ENCODE measurements around the gene TLE5.
"Not testable (repeated sequence)": the region's sequence is repeated elsewhere in the genome, so short reads cannot be mapped to it uniquely, and the experiment has no call there.

TLE5 gene

GRCh38 chr19:3025549-3025886 is 36.8 kb downstream of the TLE5 start:
- no peak for DNase-seq (ENCODE audit: low read depth)

GRCh38 chr19:3024870-3025548 is 37.3 kb downstream of the TLE5 start:
- no peak for DNase-seq (ENCODE audit: low read depth)

GRCh38 chr19:3024509-3024869 is 37.8 kb downstream of the TLE5 start:
- DNase-seq (ENCODE audit: low read depth), result no peak

GRCh38 chr19:3020321-3020960 is 41.9 kb downstream of the TLE5 start:
- no peak for DNase-seq (ENCODE audit: low read depth)

GRCh38 chr19:3019211-3019854 is 43.0 kb downstream of the TLE5 start:
- DNase-seq (ENCODE audit: low read depth), result no peak

- no peak for DNase-seq (ENCODE audit: low read depth)
These were observed 44.4 kb downstream of the TLE5 start for GRCh38 chr19:3017923-3018322.

- DNase-seq (ENCODE audit: low read depth), result no peak
These were observed 46.9 kb downstream of the TLE5 start for GRCh38 chr19:3015126-3016057.

- DNase-seq (ENCODE audit: low read depth), result no peak
These were observed 48.2 kb downstream of the TLE5 start for GRCh38 chr19:3014135-3014534.

GRCh38 chr19:3013263-3013725 is 49.0 kb downstream of the TLE5 start:
- no peak for DNase-seq (ENCODE audit: low read depth)

GRCh38 chr19:3012621-3013262 is 49.6 kb downstream of the TLE5 start:
- no peak for DNase-seq (ENCODE audit: low read depth)

GRCh38 chr19:3012059-3012458 is 50.2 kb downstream of the TLE5 start:
- not testable (repeated sequence) for DNase-seq (ENCODE audit: low read depth)

- no peak for DNase-seq (ENCODE audit: low read depth)
These were observed 51.4 kb downstream of the TLE5 start for GRCh38 chr19:3010871-3011270.

GRCh38 chr19:3008994-3009393 is 53.3 kb downstream of the TLE5 start:
- DNase-seq (ENCODE audit: low read depth), result no peak

- DNase-seq (ENCODE audit: low read depth), result no peak
These were observed 54.3 kb downstream of the TLE5 start for GRCh38 chr19:3007975-3008374.

GRCh38 chr19:3006075-3006767 is 56.1 kb downstream of the TLE5 start:
- no peak for DNase-seq (ENCODE audit: low read depth)

GRCh38 chr19:3005345-3005744 is 57.0 kb downstream of the TLE5 start:
- DNase-seq (ENCODE audit: low read depth), result no peak

GRCh38 chr19:3004522-3004921 is 57.8 kb downstream of the TLE5 start:
- no peak for DNase-seq (ENCODE audit: low read depth)

GRCh38 chr19:3003046-3003445 is 59.2 kb downstream of the TLE5 start:
- DNase-seq (ENCODE audit: low read depth), result no peak
